Neural crest cell (in vitro differentiated cells): Measurements from ENCODE around the gene CAMK4. TPM values are rescaled to one million over a fixed set of nuclear protein-coding genes. Genes with fewer than 3 reads are reported as not detected.

ENCODE experiments used
- DNase-seq: peaks from one replicate; pipeline ENCODE4 v3.0.0; 2021; ENCODE audit warnings: low read depth, mixed read lengths, low spot score
- H3K27ac Mint-ChIP-seq: one replicate; pipeline ENCODE4 v1.8.0; 2021; ENCODE audit warnings: mild to moderate bottlenecking, mixed read lengths; ENCODE audit not compliant: unreplicated experiment
- H3K27me3 Mint-ChIP-seq: 2 replicates; pipeline ENCODE4 v1.8.0; 2021; ENCODE audit warnings: low read depth, mild to moderate bottlenecking, mixed read lengths
- H3K36me3 Mint-ChIP-seq: 2 replicates; pipeline ENCODE4 v1.8.0; 2021; ENCODE audit warnings: low read depth, mild to moderate bottlenecking, mixed read lengths
- H3K4me1 Mint-ChIP-seq: 2 replicates; pipeline ENCODE4 v1.8.0; 2021; ENCODE audit warnings: mixed read lengths
- H3K4me3 Mint-ChIP-seq: one replicate; pipeline ENCODE4 v1.8.0; 2021; ENCODE audit warnings: mild to moderate bottlenecking, mixed read lengths
- H3K9me3 Mint-ChIP-seq: 2 replicates; pipeline ENCODE4 v1.8.0; 2021; ENCODE audit warnings: mixed read lengths
- CTCF ChIP-seq: fragments of 200-600 bp; sonication (generic); conservative IDR thresholded peaks from 2 replicates; pipeline ENCODE4 v1.5.0; 2021; ENCODE audit warnings: antibody characterized with exemption, mild to moderate bottlenecking
- total RNA-seq: library from RNA; stranded (reverse); gene quantifications from 2 replicates; pipeline ENCODE4 v1.2.1, GENCODE V29; 2021

CAMK4 gene
- total RNA-seq, 1 donor from 2014 or later = 9.4 TPM

GRCh38 chr5:111392181-111392580, 168.0 kb downstream of the CAMK4 start:
- H3K27ac Mint-ChIP-seq = no peak overlapping the region

GRCh38 chr5:111394586-111394985, 170.4 kb downstream of the CAMK4 start:
- no peak for DNase-seq
- no peaks in the 10 kb centered on the region for H3K4me1 Mint-ChIP-seq
- H3K27ac Mint-ChIP-seq = no peak overlapping the region

More at GRCh38 chr5:111392181-111392580, 168.0 kb downstream of the CAMK4 start:
- H3K4me3 Mint-ChIP-seq = no peak overlapping the region
- no peak for DNase-seq
- H3K27me3 Mint-ChIP-seq = peaks cover 2% of the 10 kb centered on the region
- TF ChIP-seq CTCF = no peak
- no peaks in the 10 kb centered on the region for H3K4me1 Mint-ChIP-seq
- no peaks in the 10 kb centered on the region for H3K9me3 Mint-ChIP-seq
- H3K36me3 Mint-ChIP-seq = no peaks in the 10 kb centered on the region

GRCh38 chr5:111398013-111398412, 173.8 kb downstream of the CAMK4 start:
- peaks cover 3% of the 10 kb centered on the region for H3K36me3 Mint-ChIP-seq
- H3K27me3 Mint-ChIP-seq = peaks cover 6% of the 10 kb centered on the region
- H3K4me3 Mint-ChIP-seq = no peak overlapping the region

More at GRCh38 chr5:111394586-111394985, 170.4 kb downstream of the CAMK4 start:
- no peak overlapping the region for H3K4me3 Mint-ChIP-seq
- H3K9me3 Mint-ChIP-seq = no peaks in the 10 kb centered on the region
- no peaks in the 10 kb centered on the region for H3K36me3 Mint-ChIP-seq
- H3K27me3 Mint-ChIP-seq = peaks cover 2% of the 10 kb centered on the region
- TF ChIP-seq CTCF = no peak

GRCh38 chr5:111399113-111399512, 174.9 kb downstream of the CAMK4 start:
- no peak overlapping the region for H3K4me3 Mint-ChIP-seq
- no peaks in the 10 kb centered on the region for H3K9me3 Mint-ChIP-seq
- H3K27ac Mint-ChIP-seq = no peak overlapping the region
- H3K4me1 Mint-ChIP-seq = peaks cover 6% of the 10 kb centered on the region
- no peak for TF ChIP-seq CTCF
- peaks cover 4% of the 10 kb centered on the region for H3K27me3 Mint-ChIP-seq
- peaks cover 3% of the 10 kb centered on the region for H3K36me3 Mint-ChIP-seq
- no peak for DNase-seq

More at GRCh38 chr5:111398013-111398412, 173.8 kb downstream of the CAMK4 start:
- TF ChIP-seq CTCF = no peak
- DNase-seq = no peak
- Mint-ChIP-seq H3K9me3 (no peaks in the 10 kb centered on the region), H3K27ac (no peak overlapping the region), H3K4me1 (no peaks in the 10 kb centered on the region)

GRCh38 chr5:111401906-111402305, 177.7 kb downstream of the CAMK4 start:
- H3K4me1 Mint-ChIP-seq = peaks cover 9% of the 10 kb centered on the region
- TF ChIP-seq CTCF = no peak
- DNase-seq = no peak
- H3K36me3 Mint-ChIP-seq = peaks cover 3% of the 10 kb centered on the region
- H3K27me3 Mint-ChIP-seq = peaks cover 4% of the 10 kb centered on the region
- H3K27ac Mint-ChIP-seq = no peak overlapping the region
- H3K4me3 Mint-ChIP-seq = no peak overlapping the region
- no peaks in the 10 kb centered on the region for H3K9me3 Mint-ChIP-seq
